Measurements from ENCODE around the gene ELF2. TPM values are rescaled to one million over a fixed set of nuclear protein-coding genes. Genes with fewer than 3 reads are reported as not detected.

Gene ELF2
- total RNA-seq, 4 donors from 2014 or later: 39.0 to 89.5 (median 48.7) TPM

Small RNAs within 50 kb of the gene (small RNA-seq; reads per million reads assigned to genes)
- gene RF00017 (not detected), gene RF00019 (not detected), gene RN7SL382P (not detected), gene RNU6-531P (not detected)

Other genes starting within 250 kb of the ELF2 start
- gene NOCT, start 161.4 kb downstream of the ELF2 start, total RNA-seq: 10 to 100 TPM in 3 of 4 donors, 1 to 10 TPM in 1; 5.8 to 83.1 (median 21.6) TPM
- gene MGARP, start 103.0 kb upstream of the ELF2 start, total RNA-seq: 10 to 100 TPM in 1 of 4 donors, 1 to 10 TPM in 2, under 1 TPM in 1; 0.63 to 20.6 (median 7.5) TPM
- gene NAA15, start 124.3 kb upstream of the ELF2 start, total RNA-seq: 10 to 100 TPM; 25.7 to 70.9 (median 32.0) TPM
- 10 to 100 TPM; 23.9 to 34.5 (median 29.7) TPM for gene NDUFC1, start 125.3 kb upstream of the ELF2 start, total RNA-seq

All from omental fat pad (tissue), 4 donors.